Activated CD4-positive, alpha-beta T cell treated with anti-CD3 and anti-CD28 coated beads, Interleukin-10, Interleukin-2, amounts not matched to agents 100 ng/mL and 50 ng/mL, durations not matched to agents 16 hours and 8 hours (primary cell): ENCODE data around the gene ZNF529.
A peak's percentile ranks its signal among the peaks of the same experiment; 100 is the strongest.
"Not testable (repeated sequence)": the region's sequence is repeated elsewhere in the genome, so short reads cannot be mapped to it uniquely, and the experiment has no call there.

Experiments used
- DNase-seq: peaks from one replicate; pipeline ENCODE4 v3.0.0-alpha.2; 2020

Gene ZNF529

GRCh38 chr19:36573020-36573894 lies at the start of gene ZNF529:
Gene ZNF529, minus strand, starts transcription at chr19:36573292. Its CDS starts 946 bp downstream, at chr19:36572346.
- DNase-seq, result peak; percentile 91

GRCh38 chr19:36605877-36606478 lies 32.9 kb upstream of the ZNF529 start:
- DNase-seq, result peak; percentile 37

- peak; percentile 91 for DNase-seq
Observed at GRCh38 chr19:36605101-36605876, 32.2 kb upstream of the ZNF529 start, which contains the start of gene ZNF382. Gene ZNF382, plus strand, starts transcription at chr19:36605313. Its CDS starts 4,602 bp downstream, at chr19:36609915.

- DNase-seq, result peak; percentile 86
Observed at GRCh38 chr19:36604656-36605100, 31.6 kb upstream of the ZNF529 start.

- DNase-seq, result not testable (repeated sequence)
Observed at GRCh38 chr19:36602681-36603080, 29.6 kb upstream of the ZNF529 start.

GRCh38 chr19:36579255-36579654 lies 6.2 kb upstream of the ZNF529 start:
- no peak for DNase-seq

- no peak for DNase-seq
Observed at GRCh38 chr19:36577271-36577996, 4.3 kb upstream of the ZNF529 start.

- no peak for DNase-seq
Observed at GRCh38 chr19:36574741-36575140, 1.6 kb upstream of the ZNF529 start.

GRCh38 chr19:36573895-36574720 lies 1.0 kb upstream of the ZNF529 start:
- no peak for DNase-seq

- no peak for DNase-seq
Observed at GRCh38 chr19:36572593-36573019, 486 bp downstream of the ZNF529 start.

- DNase-seq, result no peak
Observed at GRCh38 chr19:36564391-36564790, 8.7 kb downstream of the ZNF529 start.

GRCh38 chr19:36547001-36547732 lies 25.9 kb downstream of the ZNF529 start:
- peak; percentile 1 for DNase-seq

GRCh38 chr19:36528921-36529518 lies 44.1 kb downstream of the ZNF529 start:
- peak; percentile 16 for DNase-seq

- peak; percentile 95 for DNase-seq
Observed at GRCh38 chr19:36528194-36528920, 44.7 kb downstream of the ZNF529 start, which contains the start of gene ZNF260. Gene ZNF260, minus strand, starts transcription at chr19:36528271. Its CDS starts 13,033 bp downstream, at chr19:36515238.

- DNase-seq, result no peak
Observed at GRCh38 chr19:36527873-36528193, 45.3 kb downstream of the ZNF529 start.

GRCh38 chr19:36527341-36527740 lies 45.8 kb downstream of the ZNF529 start:
- no peak for DNase-seq

- no peak for DNase-seq
Observed at GRCh38 chr19:36526581-36526980, 46.5 kb downstream of the ZNF529 start.

- no peak for DNase-seq
Observed at GRCh38 chr19:36524617-36525016, 48.5 kb downstream of the ZNF529 start.

GRCh38 chr19:36514012-36514612 lies 59.0 kb downstream of the ZNF529 start:
- no peak for DNase-seq
